Activated CD4-positive, alpha-beta T cell treated with anti-CD3 and anti-CD28 coated beads, Interleukin-2, Interleukin-4, amounts not matched to agents 100 ng/mL and 50 ng/mL, durations not matched to agents 16 hours and 8 hours (primary cell): ENCODE results near the gene GANAB.
"Not testable (repeated sequence)": the region's sequence is repeated elsewhere in the genome, so short reads cannot be mapped to it uniquely, and the experiment has no call there.

Experiments
- DNase-seq: peaks from one replicate; pipeline ENCODE4 v3.0.0-alpha.2; 2020; ENCODE audit warnings: low spot score

Gene GANAB

GRCh38 chr11:62645946-62646824, at the start of gene GANAB:
Gene GANAB, minus strand, starts transcription at chr11:62646613. Its CDS starts 14 bp downstream, at chr11:62646599.
- peak; percentile 99 for DNase-seq

GRCh38 chr11:62694455-62695167, 48.2 kb upstream of the GANAB start:
- peak; percentile 74 for DNase-seq

DNA sequence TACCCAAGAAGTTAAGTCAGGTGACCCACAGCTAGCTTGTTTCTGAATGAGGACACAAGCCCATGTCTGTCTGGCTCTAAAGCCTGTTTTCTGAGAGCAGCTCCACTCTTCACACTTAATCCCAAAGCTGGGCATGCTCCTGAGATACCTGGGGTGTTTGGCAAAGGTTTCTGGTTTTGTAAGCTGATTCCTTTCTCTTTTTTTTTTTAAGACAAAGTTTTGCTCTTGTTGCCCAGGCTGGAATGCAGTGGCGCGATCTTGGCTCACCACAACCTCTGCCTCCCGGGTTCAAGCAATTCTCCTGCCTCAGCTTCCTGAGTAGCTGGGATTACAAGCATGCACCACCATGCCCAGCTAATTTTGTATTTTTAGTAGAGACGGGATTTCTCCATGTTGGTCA, 47.2 kb upstream of the GANAB start:
- DNase-seq = not testable (repeated sequence)

GRCh38 chr11:62689421-62690183, 43.2 kb upstream of the GANAB start, which contains the start of gene LRRN4CL:
Gene LRRN4CL, minus strand, starts transcription at chr11:62689530. Its CDS starts 1,022 bp downstream, at chr11:62688508.
- DNase-seq = no peak

- DNase-seq = no peak
Measured at GRCh38 chr11:62688491-62688890, 42.1 kb upstream of the GANAB start.

DNA sequence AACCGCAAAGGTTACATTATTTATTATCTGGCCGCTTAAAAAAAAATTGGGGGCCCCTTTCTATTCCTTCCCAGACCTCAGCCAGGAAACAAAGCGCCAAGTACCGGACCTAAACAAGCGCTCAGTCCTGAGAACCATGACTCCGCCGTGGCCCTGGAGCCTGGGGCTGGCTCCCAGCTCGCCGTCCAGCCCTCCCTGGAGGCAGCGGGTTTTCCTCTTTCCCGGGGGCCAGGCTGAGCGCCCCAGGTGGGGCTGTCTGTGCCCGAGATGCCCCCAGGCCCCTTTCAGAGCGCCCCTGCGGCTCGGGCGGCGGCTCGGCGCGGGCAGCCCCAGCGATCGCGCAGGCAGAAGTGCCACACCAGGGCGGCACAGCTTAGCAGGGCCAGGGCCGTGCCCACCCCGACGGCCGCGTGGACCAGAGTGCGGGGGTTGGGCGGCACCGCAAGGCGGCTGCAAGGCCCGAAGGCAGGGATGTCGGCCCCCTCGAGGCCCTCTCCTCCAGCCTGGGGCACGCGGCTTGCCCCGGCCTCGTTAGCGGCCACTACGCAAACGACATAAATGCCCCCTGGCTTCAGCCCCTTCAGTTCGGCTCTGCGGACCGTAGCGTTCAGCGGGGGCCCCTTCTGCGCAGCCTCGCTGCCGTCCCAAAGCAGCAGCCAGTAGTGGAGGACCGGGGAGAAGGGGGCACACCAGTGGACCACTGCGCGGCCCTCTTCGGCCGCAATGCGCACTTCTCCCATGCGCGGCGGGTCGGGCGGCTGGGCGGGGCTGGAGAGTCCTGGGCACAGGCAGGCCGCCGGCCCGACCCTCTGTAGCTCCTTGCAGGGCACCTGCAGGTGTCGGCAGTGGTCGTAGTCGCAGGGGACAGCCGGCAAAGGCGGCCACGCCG, 41.3 kb upstream of the GANAB start:
- no peak for DNase-seq

DNA sequence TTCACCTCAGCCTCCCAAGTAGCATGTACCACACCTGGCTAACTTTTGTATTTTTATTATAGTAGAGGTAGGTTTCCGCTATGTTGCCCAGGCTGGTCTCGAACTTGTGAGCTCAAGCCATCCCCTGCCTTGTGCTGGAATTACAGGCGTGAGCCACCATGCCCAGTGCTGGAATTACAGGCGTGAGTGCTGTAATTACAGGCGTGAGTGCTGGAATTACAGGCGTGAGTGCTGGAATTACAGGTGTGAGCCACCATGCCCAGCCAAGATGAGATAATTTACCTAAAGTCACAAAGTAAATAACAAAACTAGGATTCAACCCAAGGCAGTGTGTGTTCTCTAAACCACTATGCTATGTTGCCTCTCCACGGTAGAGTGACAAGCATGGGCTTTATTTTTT, 36.1 kb upstream of the GANAB start:
- DNase-seq = no peak

DNA sequence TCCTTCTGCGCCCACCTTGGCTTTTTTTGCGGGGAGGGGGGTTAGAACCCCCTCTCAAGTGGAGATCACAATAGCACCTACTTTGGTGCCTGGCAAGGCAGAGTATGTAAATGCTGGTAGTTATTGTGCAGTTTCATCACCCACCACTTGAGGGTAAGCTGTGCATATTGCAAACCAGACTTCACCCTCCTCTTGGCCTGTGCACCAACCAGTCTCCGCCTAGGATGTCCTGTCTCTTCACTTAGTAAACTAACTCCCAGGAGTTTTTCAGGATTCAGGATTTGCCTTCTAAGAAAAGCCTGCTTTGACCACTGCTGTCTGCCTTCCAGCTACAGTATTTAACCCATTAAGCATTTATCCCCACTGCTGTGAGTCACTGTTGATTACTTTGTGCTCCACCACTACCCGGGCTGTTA, 34.4 kb upstream of the GANAB start:
- peak; percentile 66 for DNase-seq

DNA sequence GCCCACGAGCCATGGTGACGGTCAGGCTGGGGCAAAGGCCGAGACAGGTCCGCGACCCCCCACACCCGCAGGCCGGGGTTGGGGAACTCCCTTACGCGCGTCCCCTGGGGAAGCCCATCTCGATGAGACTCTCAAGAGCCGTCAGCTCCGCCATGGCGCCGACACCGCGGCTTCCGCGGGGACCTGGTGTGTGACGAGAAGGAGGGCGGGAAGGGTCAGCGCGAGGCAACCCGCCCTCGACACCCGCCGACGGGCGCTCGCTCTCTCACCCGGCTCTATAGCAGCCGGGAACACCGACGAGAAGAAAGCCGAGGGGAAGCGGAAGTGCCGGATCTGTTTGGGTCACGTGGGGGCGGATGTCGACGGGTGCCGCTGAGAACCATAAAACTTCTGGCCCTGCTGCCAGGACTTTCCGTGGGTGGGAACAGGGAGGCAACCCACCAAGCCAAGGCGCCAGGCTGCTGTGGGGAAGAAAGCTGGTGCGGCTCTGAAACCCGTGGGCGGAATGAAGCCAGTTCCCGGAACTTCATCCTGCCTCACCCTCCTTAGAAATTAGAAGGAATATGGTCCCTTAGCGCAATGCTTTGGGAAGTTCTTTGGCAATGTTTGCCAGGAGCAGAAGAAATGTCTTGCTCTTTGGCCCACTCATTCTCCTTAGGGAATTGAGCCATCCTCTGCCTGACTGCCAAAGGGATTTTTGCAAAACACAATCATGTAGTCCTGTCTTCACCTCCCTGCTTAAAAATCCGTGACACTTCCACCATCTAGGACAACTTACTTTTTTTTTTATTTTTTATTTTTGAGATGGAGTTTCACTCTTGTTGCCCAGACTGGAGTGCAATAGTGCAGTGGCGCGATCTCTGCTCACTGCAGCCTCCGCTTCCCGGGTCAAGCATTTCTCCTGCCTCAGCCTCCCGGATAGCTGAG, 32.6 kb upstream of the GANAB start, which contains the start of gene UBXN1:
TSS of gene UBXN1 (minus strand) at position 304 of the 927 bp plus-strand sequence. CDS start at position 154, 150 bp downstream.
- peak; percentile 86 for DNase-seq

GRCh38 chr11:62678433-62678769, 32.0 kb upstream of the GANAB start:
- no peak for DNase-seq

- no peak for DNase-seq
Measured at GRCh38 chr11:62677714-62678113, 31.3 kb upstream of the GANAB start.

DNA sequence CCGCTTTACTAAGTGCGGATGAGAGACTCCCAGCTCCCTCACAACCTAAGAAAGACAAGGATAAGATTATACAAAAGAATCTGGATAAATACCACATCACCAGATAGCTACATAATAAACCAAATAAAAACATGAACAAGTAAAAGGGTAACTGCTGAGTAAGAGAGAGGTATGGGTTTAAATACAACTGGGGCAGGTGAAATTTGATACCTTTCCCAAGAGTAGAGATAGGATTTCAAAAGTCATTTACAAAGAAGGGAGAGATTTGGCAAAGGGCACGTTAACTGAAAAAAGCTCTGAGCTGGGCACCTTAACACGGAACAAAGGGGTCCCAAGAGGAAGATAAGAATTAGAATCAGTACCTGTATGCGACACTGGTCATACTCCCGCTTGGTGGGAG, 30.7 kb upstream of the GANAB start:
- no peak for DNase-seq

DNA sequence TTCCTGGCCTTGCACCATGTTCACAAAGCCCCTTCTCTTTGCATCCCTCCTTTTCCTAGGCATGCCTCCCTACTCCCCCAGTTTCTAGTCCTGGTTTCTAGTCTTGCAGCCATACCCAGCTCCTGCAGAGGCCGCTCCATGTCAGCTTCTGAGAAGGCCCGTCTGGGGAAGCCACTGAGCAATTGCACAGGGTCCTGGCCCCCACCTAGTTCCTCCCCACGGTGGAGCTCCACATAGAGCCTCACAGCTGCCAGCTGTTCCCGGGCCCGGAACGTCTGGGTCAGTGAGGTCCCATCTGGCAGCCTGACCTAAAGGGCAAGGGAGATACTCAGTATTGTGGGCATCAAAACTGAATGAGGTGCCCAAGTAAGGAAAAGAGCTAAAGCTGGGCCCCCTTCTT, 30.3 kb upstream of the GANAB start:
- DNase-seq = no peak

- DNase-seq = not testable (repeated sequence)
Measured at GRCh38 chr11:62675415-62675814, 29.0 kb upstream of the GANAB start.

- no peak for DNase-seq
Measured at GRCh38 chr11:62673196-62673525, 26.7 kb upstream of the GANAB start.

GRCh38 chr11:62671608-62672389, 25.4 kb upstream of the GANAB start, which contains the start of the genes LBHD1 and UQCC3:
Gene LBHD1, minus strand, starts transcription at chr11:62672267. Its CDS starts 2,236 bp downstream, at chr11:62670031.
Gene UQCC3, plus strand, starts transcription at chr11:62671673. Its CDS starts 73 bp downstream, at chr11:62671746.
- peak; percentile 95 for DNase-seq

- peak; percentile 33 for DNase-seq
Measured at GRCh38 chr11:62671236-62671607, 24.8 kb upstream of the GANAB start.

DNA sequence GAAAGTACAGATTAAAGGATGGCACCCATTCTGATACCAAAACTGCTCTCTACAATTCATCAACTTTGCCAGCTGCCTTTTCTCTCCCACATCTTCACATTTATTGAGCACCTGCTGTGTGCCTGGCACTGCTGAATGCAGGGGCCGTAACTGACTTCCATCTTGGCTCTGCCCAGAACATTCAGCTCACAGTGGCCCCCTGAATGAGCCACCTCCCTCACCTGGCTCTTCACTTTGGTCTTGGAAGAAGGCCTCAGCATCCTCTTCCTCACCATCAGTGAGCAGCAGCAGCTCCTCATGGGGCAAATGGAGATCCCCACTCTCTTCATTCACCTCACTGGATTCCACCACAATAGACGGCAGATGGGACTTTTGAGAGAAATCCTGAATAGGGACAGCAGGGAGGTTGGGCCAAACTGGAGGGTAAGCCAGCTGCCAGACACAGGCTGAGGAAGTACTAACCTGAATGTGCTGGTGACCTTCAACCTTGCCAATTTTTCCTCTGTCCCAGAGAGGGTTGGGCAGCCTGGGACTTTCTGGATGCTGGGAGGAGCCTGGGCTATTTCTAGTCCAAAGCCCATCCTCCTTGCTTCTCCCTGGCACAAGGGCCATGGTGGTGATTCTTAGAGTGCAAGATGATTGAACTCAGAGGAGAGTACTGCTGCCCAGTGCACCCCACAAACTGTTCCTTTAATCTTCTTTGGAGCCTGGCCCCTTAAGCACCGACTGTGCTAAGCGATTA, 23.2 kb upstream of the GANAB start:
- DNase-seq = no peak

- DNase-seq = no peak
Measured at GRCh38 chr11:62667460-62667859, 21.0 kb upstream of the GANAB start.
